Measurements from ENCODE around the gene PALM3.

PALM3 gene, protein sequence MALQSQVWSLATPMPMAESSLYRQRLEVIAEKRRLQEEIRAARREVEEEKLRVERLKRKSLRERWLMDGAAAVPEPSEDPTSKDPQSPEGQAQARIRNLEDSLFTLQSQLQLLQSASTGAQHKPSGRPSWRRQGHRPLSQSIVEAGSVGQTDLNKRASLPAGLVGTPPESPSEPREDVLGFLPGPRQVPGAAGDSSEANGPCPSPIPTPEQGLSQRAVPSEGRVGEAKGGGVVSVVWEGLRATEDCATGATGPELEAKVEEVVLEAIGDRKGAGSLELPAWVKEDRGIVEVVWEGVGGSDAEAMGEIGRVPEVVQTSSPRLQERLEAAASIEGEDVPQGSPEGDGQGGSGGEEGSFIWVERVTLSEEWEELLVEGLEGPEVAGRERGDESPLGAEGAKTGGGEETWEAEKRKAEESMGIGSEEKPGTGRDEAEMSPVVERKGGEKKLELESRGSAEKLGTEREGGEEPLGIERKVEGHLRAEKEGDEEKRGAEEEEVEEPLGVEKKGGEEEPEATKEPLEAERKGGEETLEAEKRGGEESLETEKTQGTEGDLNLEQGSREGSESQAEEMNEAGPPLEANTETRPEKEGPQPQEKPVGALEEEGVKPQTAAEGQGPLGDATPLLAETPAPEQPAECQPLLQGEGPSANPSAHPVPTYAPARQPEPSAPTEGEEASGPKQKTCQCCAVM

DNA sequence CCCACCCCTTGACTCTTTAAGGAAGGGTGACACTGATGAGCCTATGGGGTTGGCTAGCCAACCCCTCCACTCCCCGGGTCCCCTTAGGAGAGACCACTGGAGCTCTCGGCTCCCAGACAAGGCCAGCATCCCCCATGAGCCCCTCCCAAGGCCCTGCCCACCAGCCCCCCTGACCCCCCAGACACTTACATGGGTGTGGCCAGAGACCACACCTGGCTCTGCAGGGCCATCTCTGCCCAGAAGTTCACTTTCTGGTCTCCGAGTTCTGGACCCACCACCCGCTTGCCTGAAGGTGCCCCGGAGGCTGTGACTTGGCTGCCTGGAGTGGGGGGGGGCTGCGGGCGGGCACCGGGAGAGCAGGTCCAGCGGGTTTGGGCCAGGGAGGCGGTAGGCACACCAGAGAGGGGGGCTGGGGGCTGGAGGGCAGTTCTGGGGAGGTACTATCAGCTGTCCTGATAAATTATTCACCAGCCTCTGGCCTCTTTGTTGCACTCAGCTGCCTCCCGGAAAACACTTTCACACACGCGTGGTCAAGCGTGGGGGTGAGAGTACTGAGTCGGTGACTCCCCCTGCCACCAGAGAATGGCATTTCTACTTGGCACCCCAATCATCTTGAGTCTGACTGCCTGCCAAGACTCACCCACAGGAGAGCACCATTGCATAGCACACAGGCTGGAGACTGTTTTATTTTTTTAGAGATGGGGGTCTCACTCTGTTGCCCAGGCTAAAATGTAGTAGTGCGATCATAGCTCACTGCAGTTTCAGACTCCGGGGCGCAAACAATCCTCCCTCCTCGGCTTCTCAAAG, at the start of gene PALM3:
Gene PALM3 (minus strand): TSS at position 326 of the 807 bp plus-strand sequence. CDS start 96 bp downstream, at position 230.
- DNase-seq (ENCODE audit: low spot score): no peak

DNA sequence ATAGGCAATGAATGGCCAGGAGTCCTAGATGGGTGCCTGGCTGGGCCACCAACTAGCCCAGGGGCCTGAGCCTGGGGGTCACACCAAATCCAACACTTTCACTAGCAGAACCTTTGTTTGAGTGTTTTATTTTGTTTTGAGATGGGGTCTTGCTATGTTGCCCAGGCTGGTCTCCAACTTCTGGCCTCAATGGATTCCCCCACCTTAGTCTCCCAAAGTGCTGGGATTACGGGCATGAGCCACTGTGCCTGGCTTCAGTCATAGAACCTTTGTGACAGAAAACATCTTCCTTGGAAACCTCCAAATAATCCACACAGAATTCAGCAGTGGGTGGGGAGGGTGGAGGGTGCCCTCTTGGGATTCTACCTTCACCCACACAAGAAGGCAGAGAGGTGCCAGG, 49.6 kb upstream of the PALM3 start:
- no peak for DNase-seq (ENCODE audit: low spot score)

DNA sequence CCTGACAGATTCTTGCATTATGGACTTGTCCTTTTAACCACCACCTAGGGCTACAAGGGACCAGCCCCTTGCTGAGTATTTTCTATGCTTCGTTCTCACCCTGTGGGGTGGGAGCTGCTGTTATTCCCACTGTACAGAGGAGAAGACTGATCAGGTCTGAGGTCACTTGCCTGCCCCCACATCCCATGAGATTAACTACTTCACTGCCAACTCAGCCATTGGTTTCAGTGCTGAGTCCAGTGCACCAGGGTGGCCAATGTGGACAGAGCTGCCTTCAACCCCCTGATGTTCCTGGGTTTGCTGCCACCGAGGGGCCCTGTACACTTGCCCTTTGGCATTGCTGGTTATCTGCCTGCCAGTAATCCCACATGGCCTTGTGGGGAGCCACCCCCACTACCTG, 48.8 kb upstream of the PALM3 start:
- DNase-seq (ENCODE audit: low spot score): no peak

DNA sequence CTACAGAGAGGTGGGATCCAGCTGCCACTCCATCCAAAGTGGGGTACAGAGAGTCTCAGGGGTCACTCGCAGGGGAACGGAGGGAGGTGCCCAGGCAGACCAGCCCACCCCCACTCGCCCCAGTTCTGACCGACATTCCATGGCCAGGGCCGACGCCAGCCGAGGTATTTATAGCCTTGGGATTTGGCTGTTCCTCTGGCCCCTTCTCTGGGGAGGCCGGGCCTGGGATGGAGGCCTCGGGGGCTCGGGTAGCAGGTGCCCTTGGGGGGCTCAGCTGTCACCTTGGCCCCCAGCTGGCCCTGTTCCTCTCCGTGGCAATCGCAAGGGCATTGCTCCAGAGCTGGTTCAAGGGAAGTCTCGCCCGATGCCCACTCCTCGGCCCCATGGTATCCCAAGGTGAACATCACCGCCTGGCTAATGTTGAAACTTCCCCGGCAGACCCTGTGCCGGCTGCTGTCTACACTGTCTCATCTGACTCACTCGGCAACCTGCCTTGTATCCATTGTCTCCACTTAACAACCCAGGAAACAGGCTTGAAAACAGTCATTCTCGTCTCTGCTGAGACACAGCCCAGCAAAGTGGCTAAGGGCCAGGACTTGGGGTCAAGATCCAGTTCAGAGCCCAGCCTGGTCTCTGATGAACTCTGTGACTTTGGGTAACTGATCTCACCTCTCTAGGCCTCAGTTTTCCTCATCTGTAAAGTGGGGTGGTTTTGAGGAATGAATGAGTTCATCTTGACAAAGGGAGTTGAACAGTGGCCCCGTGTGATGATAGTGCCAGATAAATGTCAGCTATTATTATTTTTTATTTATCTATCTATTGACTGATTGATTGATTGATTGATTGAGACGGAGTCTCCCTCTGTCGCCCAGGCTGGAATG, 45.9 kb upstream of the PALM3 start:
- DNase-seq (ENCODE audit: low spot score): no peak

DNA sequence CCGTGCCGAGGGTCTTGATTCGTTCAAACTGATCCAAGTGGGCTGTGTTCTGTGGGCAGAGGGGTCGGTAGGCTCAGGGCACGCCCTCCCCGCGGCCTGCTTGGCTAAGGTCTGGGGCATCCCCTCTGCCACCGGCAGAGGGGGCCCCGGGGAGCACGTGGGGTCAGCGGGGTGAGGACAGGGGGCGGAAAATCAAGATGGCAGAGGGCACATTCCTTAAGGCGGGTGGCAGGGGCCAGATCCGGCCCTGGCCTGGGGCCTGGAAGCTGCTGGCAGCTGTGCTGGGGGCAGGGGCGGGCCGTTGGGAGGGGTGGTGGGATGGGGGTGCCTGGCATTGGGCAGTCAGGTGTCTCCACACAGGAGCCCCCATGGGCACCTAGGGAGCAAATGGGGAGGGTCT, 45.0 kb upstream of the PALM3 start:
- no peak for DNase-seq (ENCODE audit: low spot score)

DNA sequence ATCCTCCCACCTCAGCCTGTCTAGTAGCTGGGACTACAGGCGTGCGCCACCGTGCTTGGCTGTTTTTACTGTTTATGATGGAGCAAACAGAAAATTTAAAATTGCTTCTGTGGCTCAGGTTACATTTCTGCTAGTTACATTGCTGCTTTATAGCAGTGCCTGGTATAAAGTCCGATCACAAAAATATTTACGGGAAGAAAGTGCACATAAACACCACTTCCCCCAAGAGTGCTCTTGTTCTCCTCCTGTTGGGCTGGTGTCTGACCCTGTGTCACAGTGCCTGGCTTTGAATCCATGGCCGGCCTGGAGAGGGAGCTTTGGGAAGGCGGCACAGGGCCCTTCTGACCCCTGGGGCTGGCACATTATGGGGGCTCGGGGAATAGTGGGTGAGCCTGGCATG, 43.8 kb upstream of the PALM3 start:
- no peak for DNase-seq (ENCODE audit: low spot score)

DNA sequence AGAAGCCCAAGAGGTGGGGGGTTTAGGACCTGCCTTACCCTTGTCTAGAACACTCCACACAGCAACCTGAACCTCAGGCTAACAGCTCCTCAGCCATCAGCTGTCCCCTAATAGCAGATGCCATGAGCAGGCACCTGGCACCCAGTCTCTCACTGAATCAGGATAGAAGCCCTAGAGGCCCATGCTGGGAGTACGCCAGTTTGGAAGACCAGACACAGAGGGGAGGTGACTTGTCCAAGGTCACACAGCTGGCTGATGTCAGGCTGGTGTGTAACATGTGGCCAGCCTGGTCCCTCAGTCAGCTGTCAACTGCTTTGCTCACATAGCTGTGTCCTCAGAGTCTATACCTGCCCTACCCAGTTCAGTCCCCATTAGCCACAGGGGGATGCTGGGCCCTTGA, 41.4 kb upstream of the PALM3 start:
- no peak for DNase-seq (ENCODE audit: low spot score)

DNA sequence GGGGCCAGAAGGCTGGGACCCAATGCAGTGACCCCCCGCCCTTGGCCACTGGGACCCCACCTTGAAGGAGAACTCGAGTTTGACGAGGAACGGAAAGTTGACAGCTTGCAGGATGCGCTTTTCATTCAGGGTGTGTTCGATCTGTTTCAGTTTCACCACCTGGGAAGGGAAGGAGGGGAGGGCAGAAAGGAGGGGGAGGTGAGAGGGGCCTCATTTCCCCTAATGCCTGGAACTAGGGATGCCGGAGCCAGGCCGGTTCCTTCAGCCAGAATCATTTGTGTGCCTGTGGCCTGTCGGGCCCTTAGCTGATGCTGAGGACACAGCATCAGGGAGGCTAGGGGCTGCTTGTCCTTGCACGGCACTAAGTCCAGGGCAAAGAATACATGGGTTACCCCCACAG, 40.9 kb upstream of the PALM3 start:
- DNase-seq (ENCODE audit: low spot score): no peak

DNA sequence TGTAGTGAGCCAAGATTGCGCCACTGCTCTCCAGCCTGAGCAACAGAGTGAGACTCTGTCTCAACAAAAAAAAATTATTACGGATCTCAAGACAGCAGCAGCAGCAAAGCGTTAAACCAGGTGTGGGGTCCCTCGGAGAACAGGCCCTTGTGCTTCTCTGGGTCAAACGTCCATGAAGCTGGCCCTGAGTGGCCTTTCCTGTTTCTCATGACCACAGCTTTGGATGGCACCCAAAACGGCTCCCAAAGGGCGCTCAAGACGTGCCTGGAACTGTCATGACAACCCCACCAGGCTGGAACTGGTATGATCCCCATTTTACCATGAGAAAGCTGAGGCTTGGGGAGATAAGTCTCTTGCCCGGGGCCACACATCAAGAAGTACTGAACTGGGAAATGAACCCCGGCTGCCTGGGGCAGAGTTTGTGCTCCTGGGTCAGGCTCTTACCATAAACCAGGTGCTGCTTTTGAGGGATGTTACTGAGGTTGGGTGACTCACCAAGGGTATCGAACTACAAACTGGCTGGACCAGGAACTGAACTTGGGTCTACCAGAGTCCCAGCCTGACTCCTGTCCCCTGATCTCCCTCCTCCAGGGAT, 40.3 kb upstream of the PALM3 start:
- no peak for DNase-seq (ENCODE audit: low spot score)

DNA sequence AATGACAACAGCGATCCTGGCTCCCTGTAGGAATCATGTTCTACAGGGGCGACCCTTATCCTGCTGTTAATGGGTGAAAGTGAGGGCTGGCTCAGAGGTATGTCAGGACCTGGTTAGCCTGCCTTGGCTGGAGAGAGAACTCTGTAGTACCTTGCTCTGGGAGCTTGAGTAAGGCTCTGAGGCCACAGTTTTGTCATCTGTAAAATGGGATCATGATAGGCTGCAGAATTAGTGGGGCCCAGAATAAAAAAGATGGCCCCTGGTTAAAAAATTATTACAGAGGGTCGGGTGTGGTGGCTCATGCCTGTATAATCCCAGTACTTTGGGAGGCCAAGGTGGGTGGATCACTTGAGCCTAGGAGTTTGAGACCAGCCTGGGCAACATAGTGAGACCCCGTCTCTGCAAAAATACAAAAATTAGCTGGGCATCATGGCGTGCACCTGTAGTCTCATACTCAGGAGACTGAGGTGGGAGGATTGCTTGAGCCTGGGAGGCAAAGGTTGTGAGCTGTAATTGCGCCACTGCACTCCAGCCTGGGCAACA, 39.2 kb upstream of the PALM3 start:
- no peak for DNase-seq (ENCODE audit: low spot score)

DNA sequence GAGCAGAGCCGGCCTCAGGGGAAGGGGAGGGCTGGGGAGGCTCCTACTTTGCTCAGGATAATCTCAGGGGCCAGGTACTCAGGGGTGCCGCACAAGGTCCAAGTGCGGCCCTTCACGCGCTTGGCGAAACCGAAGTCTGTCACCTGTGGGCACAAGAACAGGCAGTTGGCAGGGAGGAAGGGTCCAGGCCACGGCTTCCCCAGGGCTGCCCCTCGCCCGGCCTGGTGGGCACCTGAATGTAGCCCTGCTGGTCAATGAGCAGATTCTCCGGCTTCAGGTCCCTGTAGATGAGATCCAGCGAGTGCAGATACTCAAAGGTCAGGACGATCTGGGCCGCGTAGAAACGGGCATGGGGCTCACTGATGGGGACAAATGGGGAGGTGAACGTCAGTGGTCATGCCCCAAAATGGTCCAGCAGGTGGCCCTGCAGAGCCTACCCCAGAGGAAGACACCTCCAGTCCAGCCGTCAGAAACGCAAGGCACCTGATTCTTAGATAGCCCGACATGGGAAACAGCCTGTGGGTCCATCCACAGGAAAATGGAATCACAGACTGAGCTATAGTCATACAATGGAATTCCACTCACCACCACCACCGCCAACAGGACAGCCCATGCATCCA, 35.8 kb upstream of the PALM3 start:
- no peak for DNase-seq (ENCODE audit: low spot score)

DNA sequence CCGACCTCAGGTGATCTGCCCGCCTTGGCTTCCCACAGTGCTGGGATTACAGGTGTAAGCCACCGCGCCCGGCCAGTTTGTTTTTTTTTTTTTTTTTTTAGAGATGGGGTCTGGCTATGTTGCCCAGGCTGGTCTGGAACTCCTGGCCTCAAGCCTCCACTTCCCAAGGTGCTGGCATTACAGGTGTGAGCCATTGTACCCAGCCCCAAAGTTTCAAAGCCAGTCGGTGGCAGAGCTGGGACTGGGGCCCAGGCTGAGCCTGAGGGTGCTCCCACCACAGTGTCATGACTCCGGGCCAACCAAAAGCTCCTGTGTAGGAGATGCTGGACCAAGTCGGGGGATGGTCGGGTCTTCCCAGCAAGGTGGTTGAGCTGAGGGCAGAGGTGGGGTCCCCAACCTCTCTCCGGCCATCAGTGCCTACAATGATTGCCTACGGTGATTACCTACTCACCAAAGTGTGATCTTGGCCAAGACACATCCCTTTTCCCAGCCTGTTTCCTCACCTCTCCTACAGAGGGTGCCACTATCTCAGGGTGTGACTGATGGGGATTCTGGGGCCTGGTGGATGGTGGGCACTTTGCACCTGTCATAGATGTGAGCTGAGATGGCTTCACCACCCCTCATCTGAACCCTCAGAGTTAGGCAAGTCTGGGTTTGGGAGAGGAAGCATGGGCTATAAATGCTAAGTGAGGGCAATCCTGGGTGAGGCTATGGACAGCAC, 34.6 kb upstream of the PALM3 start:
- DNase-seq (ENCODE audit: low spot score): no peak

DNA sequence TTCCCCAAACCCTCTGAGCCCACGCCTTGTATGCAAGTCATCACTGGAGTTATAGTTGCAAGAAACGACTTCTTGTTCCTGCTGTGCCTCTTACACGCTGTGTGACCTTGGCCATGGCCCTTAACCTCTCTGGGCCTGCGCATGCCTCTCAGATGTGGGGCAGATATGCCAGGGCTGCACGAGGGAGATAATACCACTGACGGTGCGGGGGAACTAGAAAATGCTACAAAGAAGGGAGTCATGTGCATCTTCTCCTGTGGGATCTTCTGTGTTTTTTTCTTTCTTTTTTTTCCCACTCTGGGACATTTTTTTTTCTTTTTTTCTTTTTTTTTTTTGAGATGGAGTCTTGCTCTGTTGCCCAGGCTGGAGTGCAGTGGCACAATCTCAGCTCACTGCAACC, 33.0 kb upstream of the PALM3 start:
- DNase-seq (ENCODE audit: low spot score): no peak

DNA sequence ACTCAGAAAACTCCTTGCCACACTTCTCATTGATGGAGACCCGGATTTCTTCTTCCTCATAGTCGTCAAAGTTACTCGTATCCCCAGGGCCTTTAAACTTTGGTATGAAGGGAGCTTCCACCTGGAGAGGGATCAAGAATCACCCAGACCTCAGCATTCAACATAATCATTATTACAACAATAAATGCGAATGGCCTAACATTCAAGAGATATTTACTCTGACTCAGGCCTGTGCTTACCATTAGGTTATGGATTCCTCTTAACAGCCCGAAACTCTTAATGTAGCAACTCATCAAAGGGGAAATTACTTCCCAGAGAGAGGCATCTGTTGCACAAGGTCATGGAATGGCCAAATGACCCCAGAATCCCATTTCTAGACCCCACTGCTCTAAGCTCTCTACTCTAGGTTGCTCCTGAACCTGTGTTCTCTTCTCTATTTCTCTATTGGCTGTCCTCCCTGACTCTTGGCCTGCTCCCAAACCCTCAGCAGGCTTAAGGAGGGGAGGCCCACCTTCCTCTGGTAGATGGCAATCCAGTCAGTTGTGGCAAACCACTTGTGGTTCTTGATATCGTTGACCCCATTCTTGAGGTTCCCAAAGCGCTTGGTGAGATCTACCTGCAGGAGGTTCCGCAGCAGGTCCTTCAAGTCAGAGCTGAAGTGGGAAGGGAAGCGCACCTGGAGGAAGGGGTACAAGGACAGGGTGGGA, 31.4 kb upstream of the PALM3 start:
- no peak for DNase-seq (ENCODE audit: low spot score)

DNA sequence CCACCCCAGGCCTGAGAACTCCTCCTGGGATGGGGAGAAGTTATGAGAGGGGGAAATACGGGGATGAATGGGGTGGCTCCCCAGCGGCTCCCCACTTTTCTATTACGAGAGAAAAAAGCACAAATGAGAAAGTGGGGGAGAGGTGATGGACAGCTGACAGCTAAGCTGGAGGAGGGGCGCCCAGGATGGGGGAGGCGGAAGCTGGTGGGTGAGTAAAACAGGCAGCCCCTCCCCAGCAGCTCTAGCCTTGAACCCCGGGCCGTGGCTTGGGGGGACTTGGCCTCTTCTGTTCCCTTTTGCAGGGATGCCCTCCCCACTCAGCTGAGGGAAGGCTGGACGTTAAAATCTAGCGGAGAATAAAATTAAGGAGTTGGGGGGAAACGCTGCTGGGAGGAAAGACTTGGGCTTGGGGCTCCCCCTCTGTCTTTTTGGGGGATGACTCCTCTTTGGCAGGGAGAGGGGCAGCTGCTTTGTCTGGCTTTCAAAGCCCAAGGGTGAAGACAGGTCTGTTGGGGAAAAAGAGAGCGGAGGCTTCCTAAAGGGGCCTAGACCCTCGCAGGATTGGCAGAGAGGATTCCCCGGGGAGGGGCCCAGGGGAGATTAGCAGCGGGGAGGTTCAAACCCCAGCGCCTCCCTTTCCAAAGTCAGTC, 30.1 kb upstream of the PALM3 start:
- DNase-seq (ENCODE audit: low spot score): no peak

DNA sequence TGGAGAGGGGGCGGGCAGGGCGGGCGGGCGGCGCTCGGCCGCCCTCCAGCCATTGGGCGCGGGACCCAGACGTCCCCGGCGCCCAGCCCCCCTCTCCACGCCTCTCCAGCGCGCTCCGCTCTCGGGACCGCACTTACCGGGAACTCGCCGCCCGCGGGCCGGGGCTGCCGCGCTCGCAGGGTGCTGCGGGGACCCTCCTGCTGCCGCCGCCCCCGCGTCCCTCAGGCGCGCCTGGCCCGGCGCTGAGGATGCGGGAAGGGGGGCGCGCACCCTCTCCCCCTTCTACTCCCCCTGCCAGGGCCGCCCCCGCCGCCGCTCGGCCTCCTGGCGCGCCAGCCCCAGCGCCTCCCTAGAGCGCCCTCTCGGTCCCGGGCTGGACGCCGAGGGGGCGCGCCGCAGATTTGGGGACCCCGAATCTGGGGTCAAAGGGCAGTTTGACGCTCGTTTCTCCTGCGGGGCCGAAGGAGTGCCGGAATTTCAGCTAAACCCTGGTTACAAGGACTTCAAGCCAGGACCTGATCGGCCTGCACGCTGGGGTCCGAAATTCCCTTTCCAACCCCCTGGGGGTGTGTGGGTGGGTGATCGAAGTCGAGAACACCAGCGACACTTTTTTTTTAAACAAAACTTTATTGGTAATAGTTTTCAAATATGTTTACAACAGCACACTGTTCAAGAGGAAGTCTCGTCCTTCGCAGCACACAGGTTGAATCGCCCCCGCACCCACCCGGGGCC, 29.4 kb upstream of the PALM3 start:
- DNase-seq (ENCODE audit: low spot score): no peak

DNA sequence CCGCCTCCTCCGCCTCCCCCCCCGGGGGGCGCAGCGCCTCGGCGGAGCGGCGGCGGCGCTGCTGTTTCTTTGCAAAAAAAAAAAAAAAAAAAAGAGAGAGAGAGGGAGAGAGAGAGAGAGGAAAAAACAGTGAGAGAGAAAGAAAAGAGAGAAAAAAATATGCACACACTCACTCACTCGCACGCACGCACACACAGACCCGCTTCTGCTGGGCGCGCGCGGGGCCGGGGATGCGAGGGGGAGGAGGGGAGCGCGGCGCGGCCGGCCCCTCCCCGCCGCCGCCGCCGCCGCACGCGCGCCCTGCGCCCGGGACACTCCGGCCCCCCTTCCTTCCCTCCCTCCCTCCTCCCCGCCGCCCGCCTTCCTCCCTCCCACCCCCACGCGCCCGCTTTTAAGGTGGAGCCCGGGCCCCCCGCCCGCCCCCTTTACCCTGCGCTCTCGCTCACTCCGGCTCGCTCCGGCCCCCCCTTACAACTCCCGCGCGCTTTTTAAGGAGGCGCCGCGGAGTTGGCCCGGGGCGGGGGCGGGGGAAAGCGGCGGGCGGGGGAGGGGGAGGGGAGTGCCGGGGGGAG, 28.7 kb upstream of the PALM3 start, which contains the start of gene SAMD1:
Gene SAMD1 (minus strand): TSS at position 243 of the 572 bp plus-strand sequence.
- peak; percentile 74 for DNase-seq (ENCODE audit: low spot score)
